Gastroesophageal sphincter (tissue), 4 donors: ENCODE results near the gene GCK. TPM values are rescaled to one million over a fixed set of nuclear protein-coding genes. Genes with fewer than 3 reads are reported as not detected.

Experiments
- ATAC-seq: fragments of 150-250 bp; one replicate; pipeline ENCODE4 v1.9.1; 2016; ENCODE audit warnings: mild to moderate bottlenecking, moderate library complexity
- H3K27ac ChIP-seq, 4 donors: fragments of 200-600 bp; sonication (generic) in 3 of 4; 1 replicate in 3 of 4; 2 replicates in 1 of 4; pipeline ENCODE4 v1.5.1; 2016 to 2019
- H3K27me3 ChIP-seq: fragments of 200-600 bp; sonication (generic); one replicate; pipeline ENCODE4 v1.5.1; 2019
- H3K36me3 ChIP-seq, 2 donors: fragments of 200-600 bp; sonication (generic); one replicate each; pipeline ENCODE4 v1.5.1; 2019; ENCODE audit warnings: control low read depth in 1 of 2
- H3K4me1 ChIP-seq, 3 donors: fragments of 200-600 bp; sonication (generic); 1 replicate in 2 of 3; 2 replicates in 1 of 3; pipeline ENCODE4 v1.5.1; 2016 to 2019; ENCODE audit warnings: control low read depth in 2 of 3
- H3K4me3 ChIP-seq, 2 donors: fragments of 200-600 bp; sonication (generic); one replicate each; pipeline ENCODE4 v1.5.1; 2019; ENCODE audit warnings: mild to moderate bottlenecking in 1 of 2, moderate library complexity in 1 of 2
- H3K9me3 ChIP-seq, 3 donors: fragments of 200-600 bp; sonication (generic); one replicate each; pipeline ENCODE4 v1.5.1; 2017 to 2019; ENCODE audit warnings: control low read depth in 2 of 3
- EP300 ChIP-seq: sonication (generic); formaldehyde crosslinking; IDR thresholded peaks from one replicate; pipeline ENCODE4 v1.6.1; 2017; ENCODE audit warnings: antibody characterized with exemption, mild to moderate bottlenecking
- POLR2A ChIP-seq, 2 donors: fragments of 450-650 bp; IDR thresholded peaks; one replicate each; pipeline ENCODE4 v1.6.1; 2017; ENCODE audit warnings: antibody characterized with exemption in 2 of 2, mild to moderate bottlenecking in 2 of 2, moderate library complexity in 1 of 2
- POLR2AphosphoS5 ChIP-seq: sonication (generic); formaldehyde crosslinking; IDR thresholded peaks from one replicate; pipeline ENCODE4 v1.6.1; 2017; ENCODE audit warnings: antibody characterized with exemption
- WGBS, 2 donors: methylation state at CpG; one replicate each; pipeline ENCODE4 v1.1.5; 2018; ENCODE audit warnings: low coverage in 1 of 2; 5-methylcytosine and 5-hydroxymethylcytosine counted together
- total RNA-seq, 4 donors: library from RNA; depleted of rRNA; stranded (reverse); fragments of >200 nt; gene quantifications; one replicate each; pipeline ENCODE4 v1.1.0, GENCODE V29; 2016
- TF ChIP-seq, protein P1 (sequence below), 4 experiments: fragments of 200-600 bp in 2 of 4; fragments of 450-650 bp in 2 of 4; sonication (generic) in 1 of 4; IDR thresholded peaks; one replicate each; pipeline ENCODE4 v1.5.1; 2017 to 2019; ENCODE audit warnings: antibody characterized with exemption in 4 of 4, mild to moderate bottlenecking in 2 of 4, moderate library complexity in 2 of 4

GCK gene
- total RNA-seq, 4 donors from 2014 or later, result 0.31 to 4.2 (median 0.54) TPM; not detected in 1

- H3K4me1 ChIP-seq, result no peaks in the 10 kb centered on the region
- TF ChIP-seq POLR2AphosphoS5, result no peak
- TF ChIP-seq, protein P1, sequence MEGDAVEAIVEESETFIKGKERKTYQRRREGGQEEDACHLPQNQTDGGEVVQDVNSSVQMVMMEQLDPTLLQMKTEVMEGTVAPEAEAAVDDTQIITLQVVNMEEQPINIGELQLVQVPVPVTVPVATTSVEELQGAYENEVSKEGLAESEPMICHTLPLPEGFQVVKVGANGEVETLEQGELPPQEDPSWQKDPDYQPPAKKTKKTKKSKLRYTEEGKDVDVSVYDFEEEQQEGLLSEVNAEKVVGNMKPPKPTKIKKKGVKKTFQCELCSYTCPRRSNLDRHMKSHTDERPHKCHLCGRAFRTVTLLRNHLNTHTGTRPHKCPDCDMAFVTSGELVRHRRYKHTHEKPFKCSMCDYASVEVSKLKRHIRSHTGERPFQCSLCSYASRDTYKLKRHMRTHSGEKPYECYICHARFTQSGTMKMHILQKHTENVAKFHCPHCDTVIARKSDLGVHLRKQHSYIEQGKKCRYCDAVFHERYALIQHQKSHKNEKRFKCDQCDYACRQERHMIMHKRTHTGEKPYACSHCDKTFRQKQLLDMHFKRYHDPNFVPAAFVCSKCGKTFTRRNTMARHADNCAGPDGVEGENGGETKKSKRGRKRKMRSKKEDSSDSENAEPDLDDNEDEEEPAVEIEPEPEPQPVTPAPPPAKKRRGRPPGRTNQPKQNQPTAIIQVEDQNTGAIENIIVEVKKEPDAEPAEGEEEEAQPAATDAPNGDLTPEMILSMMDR (IDR thresholded peaks at IDR 0.05), result no peak
- TF ChIP-seq EP300, result no peak
- TF ChIP-seq POLR2A (IDR thresholded peaks at IDR 0.05), result no peak
- H3K9me3 ChIP-seq, result peaks cover 0 to 14% (median 0%) of the 10 kb centered on the region in 3 donors
- ATAC-seq, result no peak
- no peak overlapping the region for H3K27ac ChIP-seq
- no CpG with 5 or more reads among the region's 5 CpGs for WGBS, 2 donors
- no peaks in the 10 kb centered on the region for H3K36me3 ChIP-seq
- no peak overlapping the region for H3K4me3 ChIP-seq
- peaks cover 14% of the 10 kb centered on the region for H3K27me3 ChIP-seq
Measured at GRCh38 chr7:44185729-44186128, 3.5 kb downstream of the GCK start.

DNA sequence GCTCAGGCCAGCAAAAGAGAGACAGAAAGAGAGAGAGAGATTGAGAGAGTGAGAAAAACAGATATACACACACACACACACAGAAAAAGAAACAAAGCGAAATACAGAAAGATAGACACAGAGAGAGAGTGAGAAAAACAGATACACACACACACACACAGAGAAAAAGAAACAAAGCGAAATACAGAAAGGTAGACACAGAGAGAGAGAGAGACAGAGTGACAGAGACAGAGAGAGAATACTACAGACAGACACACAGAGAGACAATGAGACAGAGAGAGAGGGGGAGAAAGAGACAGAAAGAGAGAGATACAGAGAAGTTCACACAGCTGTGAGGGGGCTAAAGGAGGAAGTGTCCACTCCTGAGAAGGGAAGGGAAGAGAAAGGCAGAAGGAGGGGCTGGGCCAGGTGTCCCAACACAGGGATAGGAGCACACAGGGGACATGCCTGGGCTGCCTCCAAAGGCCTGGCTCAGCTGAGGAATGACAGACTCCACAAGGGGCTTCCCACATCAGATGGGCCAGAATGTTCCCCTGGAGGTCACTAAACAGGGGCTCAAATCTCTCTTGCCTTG is 4.3 kb downstream of the GCK start:
- Histone ChIP-seq H3K4me1 (no peaks in the 10 kb centered on the region), H3K4me3 (no peak overlapping the region), H3K9me3 (peaks cover 0 to 14% (median 0%) of the 10 kb centered on the region in 3 donors), H3K27ac (no peak overlapping the region), H3K36me3 (no peaks in the 10 kb centered on the region), H3K27me3 (peaks cover 9% of the 10 kb centered on the region)
- no peak for ATAC-seq
- TF ChIP-seq EP300, result no peak
- TF ChIP-seq, protein P1 (IDR thresholded peaks at IDR 0.05), result no peak
- no peak for TF ChIP-seq POLR2AphosphoS5
- no peak for TF ChIP-seq POLR2A (IDR thresholded peaks at IDR 0.05)
- 83 to 85% methylated on average over 1 to 2 of the region's 2 CpGs for WGBS, 2 donors

DNA sequence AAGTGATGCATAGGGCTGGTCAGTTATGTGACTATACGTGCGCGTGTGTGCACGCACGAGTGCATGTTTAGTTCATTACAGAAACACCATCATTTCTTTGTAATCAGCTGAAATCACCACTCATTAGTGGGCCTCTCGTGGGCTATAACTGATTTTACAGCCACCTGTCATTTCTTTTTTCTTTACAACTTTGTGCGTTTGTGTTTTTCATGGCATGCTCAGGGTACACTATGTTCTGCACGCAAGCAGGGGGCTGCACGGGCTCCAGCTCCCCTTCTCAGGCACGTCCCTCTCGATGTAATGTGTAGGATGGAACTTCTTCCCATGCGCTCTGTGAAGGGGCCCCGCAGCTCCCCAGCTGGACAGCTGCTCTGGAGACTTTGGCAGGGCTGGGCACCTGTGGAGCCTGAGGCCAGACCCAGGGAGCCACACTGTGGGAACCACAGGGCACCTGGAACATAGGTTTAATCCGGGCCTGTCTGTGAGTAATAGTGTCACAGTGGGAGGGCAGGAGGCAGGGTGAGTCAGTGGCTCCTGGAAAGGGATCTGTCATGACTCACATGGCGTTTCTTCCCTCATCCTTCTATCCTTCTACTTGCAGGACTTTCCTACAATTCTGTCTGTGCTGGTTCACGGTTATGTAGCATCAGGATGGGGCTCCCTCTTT is 4.9 kb downstream of the GCK start:
- TF ChIP-seq, protein P1 (IDR thresholded peaks at IDR 0.05), result no peak
- TF ChIP-seq POLR2A (IDR thresholded peaks at IDR 0.05), result no peak
- peaks cover 0 to 14% (median 0%) of the 10 kb centered on the region in 3 donors for H3K9me3 ChIP-seq
- H3K27me3 ChIP-seq, result peaks cover 2% of the 10 kb centered on the region
- no peaks in the 10 kb centered on the region for H3K4me1 ChIP-seq
- ATAC-seq, result no peak
- WGBS, 2 donors, result 58 to 62% methylated on average over 9 to 11 of the region's 16 CpGs
- H3K36me3 ChIP-seq, result no peaks in the 10 kb centered on the region
- H3K4me3 ChIP-seq, result no peak overlapping the region
- no peak overlapping the region for H3K27ac ChIP-seq

DNA sequence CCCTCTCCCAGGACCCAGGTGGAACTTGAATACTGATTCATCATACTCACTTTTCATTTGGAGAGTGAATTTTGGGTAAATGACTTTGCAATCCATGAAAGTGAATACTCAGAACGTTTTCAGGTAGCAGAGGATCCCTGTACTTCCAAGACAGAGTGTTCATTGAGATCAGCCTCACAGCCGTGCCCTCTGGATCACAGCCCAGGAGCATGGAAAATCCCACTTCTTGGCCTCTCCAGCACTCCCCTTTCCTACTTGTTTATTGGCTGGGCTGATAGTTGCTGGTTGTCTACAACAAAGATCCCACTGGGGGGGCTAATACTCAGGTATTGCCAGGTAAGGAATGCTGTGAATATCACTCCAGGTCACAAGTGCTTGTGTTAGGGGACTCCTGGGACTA is 5.9 kb downstream of the GCK start:
- Histone ChIP-seq H3K27me3 (no peaks in the 10 kb centered on the region), H3K4me3 (no peak overlapping the region), H3K4me1 (no peaks in the 10 kb centered on the region), H3K27ac (no peak overlapping the region), H3K9me3 (peaks cover 0 to 14% (median 0%) of the 10 kb centered on the region in 3 donors), H3K36me3 (no peaks in the 10 kb centered on the region)
- no peak for ATAC-seq
- WGBS, 2 donors, result 6 to 17% methylated on average over 2 of the region's 2 CpGs
- TF ChIP-seq POLR2AphosphoS5 (no peak), EP300 (no peak), POLR2A (IDR thresholded peaks at IDR 0.05) (no peak)
- TF ChIP-seq, protein P1 (IDR thresholded peaks at IDR 0.05), result no peak

DNA sequence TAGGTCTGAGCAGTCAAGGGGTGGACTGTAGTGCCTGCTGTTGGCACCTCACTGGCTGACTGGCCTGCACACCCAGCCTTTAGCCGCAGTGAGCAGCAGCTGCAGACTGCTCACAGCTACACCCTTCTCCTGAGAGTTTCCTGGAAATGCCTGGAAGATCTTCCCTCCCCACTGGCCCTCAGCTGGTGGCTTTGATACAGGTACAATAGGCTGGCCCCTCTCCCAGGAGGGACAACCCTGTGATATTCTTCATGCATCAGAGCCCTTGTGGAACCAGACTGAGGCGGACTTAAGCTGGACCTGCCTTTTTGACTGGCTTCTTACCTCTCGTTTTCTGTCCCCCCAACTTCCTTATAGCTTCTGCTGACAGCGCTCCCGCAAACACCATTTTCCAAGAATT is 6.4 kb downstream of the GCK start:
- H3K4me1 ChIP-seq, result no peaks in the 10 kb centered on the region
- H3K36me3 ChIP-seq, result no peaks in the 10 kb centered on the region
- peaks cover 0 to 14% (median 0%) of the 10 kb centered on the region in 3 donors for H3K9me3 ChIP-seq
- TF ChIP-seq EP300 (no peak), POLR2A (IDR thresholded peaks at IDR 0.05) (no peak), POLR2AphosphoS5 (no peak)
- TF ChIP-seq, protein P1 (IDR thresholded peaks at IDR 0.05), result no peak
- 85 to 96% methylated on average over 4 to 5 of the region's 5 CpGs for WGBS, 2 donors
- peaks cover 4% of the 10 kb centered on the region for H3K27me3 ChIP-seq
- H3K4me3 ChIP-seq, result no peak overlapping the region
- no peak overlapping the region for H3K27ac ChIP-seq
- ATAC-seq, result no peak
